ENCODE results near the gene INAFM1. TPM values are rescaled to one million over a fixed set of nuclear protein-coding genes. Genes with fewer than 3 reads are reported as not detected.

INAFM1 gene
- total RNA-seq (2021) (13.5 and 21.3 TPM in 2 replicates), Bru-seq, nascent RNA (percentile 55 among the genes with signal in this experiment), BruChase-seq, experiment 1, labeled RNA remaining after a 2-hour chase (percentile 72 among the genes with signal in this experiment), BruChase-seq, experiment 2, labeled RNA remaining after a 6-hour chase (percentile 80 among the genes with signal in this experiment)
- long read RNA-seq, transcript INAFM1-201 (1 exons, 1,255 nt): major isoform, 5 of 5 reads
- long read RNA-seq, partial matches to known transcripts: 0 of 5 reads
- long read RNA-seq, other reads (novel, unspliced or antisense): 0 of 5 reads

DNA sequence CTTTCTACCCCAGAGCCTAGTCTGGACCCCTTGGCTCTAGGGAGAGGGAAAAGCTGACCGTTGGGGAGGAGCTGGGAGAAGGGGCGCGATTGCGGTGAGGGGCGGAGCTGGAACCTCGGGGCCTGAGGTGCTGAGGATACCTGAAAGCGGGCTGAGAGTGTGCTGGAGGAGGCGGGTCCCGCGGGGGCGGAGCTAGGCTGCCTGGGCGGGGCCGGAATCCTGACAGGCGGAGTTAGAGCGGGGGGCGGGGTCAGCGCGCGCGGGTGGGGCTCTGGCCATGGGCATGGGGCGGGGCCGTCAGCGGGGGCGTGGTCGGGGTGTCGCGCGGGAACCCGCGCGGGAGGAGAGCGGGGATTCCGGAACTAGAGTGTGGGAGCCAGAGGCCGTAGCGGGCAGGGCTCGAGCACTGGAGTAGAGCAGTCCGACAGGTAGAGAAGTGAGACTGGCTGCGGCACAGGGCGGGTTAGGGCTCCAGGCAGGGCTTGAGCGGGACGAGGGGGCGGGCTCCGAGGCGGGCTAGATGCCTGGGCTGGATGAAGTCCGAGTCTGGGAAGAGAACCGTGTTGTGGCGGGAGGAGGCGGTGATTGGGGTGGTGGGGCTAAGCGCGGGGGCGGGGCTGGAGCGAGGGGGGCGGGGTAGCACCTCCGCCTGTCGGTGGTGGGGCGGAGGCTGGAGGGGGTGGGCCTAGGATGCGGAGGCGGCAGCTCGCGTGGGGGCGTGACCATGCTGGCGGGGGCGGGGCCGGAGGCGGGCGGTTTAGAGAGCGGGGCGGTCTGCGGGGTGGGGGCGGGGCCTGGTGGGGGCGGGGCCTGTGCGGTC lies at the start of gene INAFM1:
INAFM1 (plus strand) TSS at position 815 of the 820 bp plus-strand sequence. CDS start 35 bp downstream, outside the sequence.
- Histone ChIP-seq H3K9me3 (ENCODE audit: insufficient read depth, low read depth) (no peaks in the 10 kb centered on the region), H3K27me3 (ENCODE audit: insufficient read depth, low read depth) (no peaks in the 10 kb centered on the region), H4K20me1 (ENCODE audit: insufficient read depth) (no peaks in the 10 kb centered on the region), H3K4me3 (peak within 1 kb of the TSS; percentile 91), H2AFZ (peak within 1 kb of the TSS; percentile 87), H3K36me3 (ENCODE audit: low read depth) (no peaks in the 10 kb centered on the region), H3K27ac (peak within 1 kb of the TSS; percentile 96), H3F3A (ENCODE audit: insufficient read depth, low read depth) (peaks cover 41% of the 10 kb centered on the region), H3K79me2 (ENCODE audit: low read depth) (no peaks in the 10 kb centered on the region), H3K4me1 (replicated peaks; ENCODE audit: insufficient read depth) (peaks cover 14% of the 10 kb centered on the region), H3K4me2 (peak within 1 kb of the TSS; percentile 96), H3K9me2 (ENCODE audit: insufficient read depth) (no peaks in the 10 kb centered on the region)
- intact Hi-C loops (cut with micrococcal nuclease; ENCODE audit: unreplicated experiment): loop anchor here (1.0 to 10.0 kb wide), 2 partner anchors 17 to 331 kb away; partner anchors contain the start of gene BICRA
- POLR2A ChIA-PET (ENCODE audit: unreplicated experiment): interaction anchor here (0.5 to 1.8 kb wide), 21 partner anchors 12 to 1898 kb away, joined by 3 to 33 read pairs (median 8); partner anchors contain the start of genes CCDC9 and ZC3H4
- BruUV-seq (replicated peaks): no TSS peak
- TF ChIP-seq, protein P1, sequence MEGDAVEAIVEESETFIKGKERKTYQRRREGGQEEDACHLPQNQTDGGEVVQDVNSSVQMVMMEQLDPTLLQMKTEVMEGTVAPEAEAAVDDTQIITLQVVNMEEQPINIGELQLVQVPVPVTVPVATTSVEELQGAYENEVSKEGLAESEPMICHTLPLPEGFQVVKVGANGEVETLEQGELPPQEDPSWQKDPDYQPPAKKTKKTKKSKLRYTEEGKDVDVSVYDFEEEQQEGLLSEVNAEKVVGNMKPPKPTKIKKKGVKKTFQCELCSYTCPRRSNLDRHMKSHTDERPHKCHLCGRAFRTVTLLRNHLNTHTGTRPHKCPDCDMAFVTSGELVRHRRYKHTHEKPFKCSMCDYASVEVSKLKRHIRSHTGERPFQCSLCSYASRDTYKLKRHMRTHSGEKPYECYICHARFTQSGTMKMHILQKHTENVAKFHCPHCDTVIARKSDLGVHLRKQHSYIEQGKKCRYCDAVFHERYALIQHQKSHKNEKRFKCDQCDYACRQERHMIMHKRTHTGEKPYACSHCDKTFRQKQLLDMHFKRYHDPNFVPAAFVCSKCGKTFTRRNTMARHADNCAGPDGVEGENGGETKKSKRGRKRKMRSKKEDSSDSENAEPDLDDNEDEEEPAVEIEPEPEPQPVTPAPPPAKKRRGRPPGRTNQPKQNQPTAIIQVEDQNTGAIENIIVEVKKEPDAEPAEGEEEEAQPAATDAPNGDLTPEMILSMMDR (conservative IDR thresholded peaks at IDR 0.05): no peak
- no peak for TF ChIP-seq EZH2 (IDR thresholded peaks at IDR 0.05; ENCODE audit: low read depth)
- DNase-seq: peak; percentile 86 to 99
- CTCF ChIA-PET: interaction anchor here (0.6 to 1.1 kb wide), 6 partner anchors 17 to 239 kb away, joined by 4 to 7 read pairs (median 5); partner anchors contain the start of genes CCDC9 and DHX34

DNA sequence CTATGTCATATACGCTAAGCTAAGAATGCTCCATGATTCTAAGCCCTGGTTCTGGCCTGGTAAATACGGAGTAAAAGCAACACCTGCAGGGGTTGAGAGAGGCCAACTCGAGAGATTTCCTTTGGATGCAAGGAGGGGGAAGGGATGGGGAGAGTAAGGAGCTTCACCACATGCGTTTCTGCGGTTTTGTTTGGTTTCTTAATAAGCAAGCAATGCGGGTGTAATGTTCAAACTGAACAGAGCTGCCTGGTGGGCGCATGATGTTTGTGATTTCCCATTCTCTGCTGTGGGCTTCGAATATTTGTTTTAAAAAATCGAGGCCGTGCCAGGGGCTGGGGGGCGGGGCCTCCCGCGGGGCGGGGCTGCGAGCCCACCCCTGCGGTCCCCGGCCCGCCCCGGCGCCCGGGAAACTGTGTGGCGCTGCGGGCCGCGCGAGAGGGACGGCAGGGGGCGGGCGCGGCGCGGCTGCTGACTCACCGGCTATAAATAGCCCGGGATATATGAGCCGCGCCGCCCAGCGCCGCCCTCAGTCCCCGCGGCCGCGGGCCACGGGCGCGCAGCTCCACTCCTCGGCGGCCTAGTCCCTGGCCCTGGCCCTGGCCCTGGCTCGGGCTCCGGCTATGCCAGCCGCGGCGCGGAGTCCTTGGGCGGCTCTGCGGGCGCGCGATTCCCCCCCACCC lies 48.8 kb upstream of the INAFM1 start:
- ChIA-PET CTCF (interaction anchor here (0.6 to 1.6 kb wide), 4 partner anchors 11 to 335 kb away, joined by 4 to 14 read pairs (median 8); no protein-coding TSS in a partner anchor), POLR2A (ENCODE audit: unreplicated experiment) (interaction anchor here (0.6 to 0.7 kb wide), 8 partner anchors 18 to 438 kb away, joined by 3 to 16 read pairs (median 5); partner anchors contain the start of genes CCDC9 and SLC1A5)
- peaks cover 46% of the 10 kb centered on the region for H3F3A ChIP-seq (ENCODE audit: insufficient read depth, low read depth)
- peak overlapping the region; percentile 99 for H3K4me3 ChIP-seq
- peaks cover 18% of the 10 kb centered on the region for H4K20me1 ChIP-seq (ENCODE audit: insufficient read depth)
- TF ChIP-seq, protein P1 (conservative IDR thresholded peaks at IDR 0.05): no peak
- no peak for TF ChIP-seq EZH2 (IDR thresholded peaks at IDR 0.05; ENCODE audit: low read depth)
- peak; percentile 64 to 88 for DNase-seq
- H3K4me2 ChIP-seq: peak overlapping the region; percentile 90
- peaks cover 38% of the 10 kb centered on the region for H3K4me1 ChIP-seq (replicated peaks; ENCODE audit: insufficient read depth)
- no TSS peak for BruUV-seq (replicated peaks)
- peak overlapping the region; percentile 54; the same call in 1 of the 2 replicates for H2AFZ ChIP-seq
- intact Hi-C loops (cut with micrococcal nuclease; ENCODE audit: unreplicated experiment): loop anchor here (1.0 to 2.0 kb wide), 2 partner anchors 15 to 30 kb away; partner anchors contain the start of gene CCDC9
- no peaks in the 10 kb centered on the region for H3K36me3 ChIP-seq (ENCODE audit: low read depth)
- H3K9me3 ChIP-seq (ENCODE audit: insufficient read depth, low read depth): no peaks in the 10 kb centered on the region
- H3K27me3 ChIP-seq (ENCODE audit: insufficient read depth, low read depth): no peaks in the 10 kb centered on the region
- H3K27ac ChIP-seq: peak overlapping the region; percentile 57
- H3K9me2 ChIP-seq (ENCODE audit: insufficient read depth): no peaks in the 10 kb centered on the region
- peaks cover 18% of the 10 kb centered on the region for H3K79me2 ChIP-seq (ENCODE audit: low read depth)
